Effector CD4-positive, alpha-beta T cell (primary cell): Measurements from ENCODE around the gene PTAFR.

Experiments
- DNase-seq: peaks from one replicate; pipeline ENCODE4 v3.0.0-alpha.2; 2020

The PTAFR gene

GRCh38 chr1:28114844-28115243 is 61.6 kb downstream of the PTAFR start:
- no peak for DNase-seq

DNA sequence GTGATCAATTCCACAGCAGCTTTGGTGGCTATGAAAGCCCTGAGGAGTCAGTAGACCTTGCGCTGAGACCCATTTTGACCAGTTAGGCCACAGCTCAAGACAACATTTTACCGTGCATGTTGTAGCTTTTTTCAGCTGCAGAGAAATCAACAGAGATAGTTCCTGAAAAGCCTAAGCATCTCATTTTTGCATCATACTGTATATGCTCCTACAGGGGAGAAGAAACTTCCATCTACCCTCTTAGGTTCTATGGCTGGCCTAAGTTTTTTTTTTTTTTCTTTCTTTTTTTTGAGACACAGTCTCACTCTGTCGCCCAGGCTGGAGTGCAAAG is 63.3 kb downstream of the PTAFR start:
- DNase-seq, result no peak

GRCh38 chr1:28112388-28113241 is 63.9 kb downstream of the PTAFR start:
- no peak for DNase-seq

- DNase-seq, result no peak
Observed at GRCh38 chr1:28111157-28111556, 65.3 kb downstream of the PTAFR start.

DNA sequence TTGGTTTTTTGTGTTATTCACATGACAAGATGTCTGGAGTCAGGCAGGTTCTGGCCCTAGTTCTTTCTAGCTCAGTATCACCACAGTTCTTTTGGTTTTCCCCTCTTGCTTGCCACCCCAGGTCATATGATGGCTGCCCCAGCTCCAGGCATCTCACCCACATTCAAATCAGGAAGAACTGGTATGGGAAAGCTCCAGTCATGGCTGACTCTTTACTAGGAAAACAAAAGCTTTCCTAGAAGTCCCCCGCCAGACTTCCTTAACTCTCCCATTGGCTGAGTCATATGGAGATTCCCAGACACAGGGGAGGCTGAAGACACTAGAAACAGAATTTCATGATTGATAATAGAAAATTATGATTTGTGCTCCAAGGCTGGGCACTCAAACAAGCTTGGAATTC is 65.9 kb downstream of the PTAFR start:
- DNase-seq, result no peak

- no peak for DNase-seq
Observed at GRCh38 chr1:28109639-28110038, 66.9 kb downstream of the PTAFR start.

DNA sequence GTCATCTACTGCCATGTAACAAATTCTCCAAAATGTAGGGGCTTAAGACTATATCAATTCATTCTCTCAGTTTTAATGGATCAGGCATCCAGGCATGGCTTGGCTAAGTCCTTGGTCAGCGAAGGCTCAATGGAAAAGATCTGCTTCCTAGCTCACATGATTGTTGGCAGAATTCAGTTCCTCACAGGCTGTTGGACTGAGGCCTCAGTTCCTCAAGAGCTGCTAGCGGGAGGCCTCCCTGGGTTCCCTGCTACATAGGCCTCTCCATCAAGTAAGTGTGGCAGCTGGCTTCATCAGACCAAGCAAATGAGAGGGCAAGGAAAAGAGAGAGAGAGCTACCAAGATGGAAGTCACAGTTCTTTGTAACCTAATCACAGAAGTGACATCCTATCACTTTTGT is 68.5 kb downstream of the PTAFR start:
- DNase-seq, result no peak

GRCh38 chr1:28104866-28105467 is 71.5 kb downstream of the PTAFR start:
- DNase-seq, result no peak

GRCh38 chr1:28102189-28102588 is 74.3 kb downstream of the PTAFR start:
- DNase-seq, result no peak

DNA sequence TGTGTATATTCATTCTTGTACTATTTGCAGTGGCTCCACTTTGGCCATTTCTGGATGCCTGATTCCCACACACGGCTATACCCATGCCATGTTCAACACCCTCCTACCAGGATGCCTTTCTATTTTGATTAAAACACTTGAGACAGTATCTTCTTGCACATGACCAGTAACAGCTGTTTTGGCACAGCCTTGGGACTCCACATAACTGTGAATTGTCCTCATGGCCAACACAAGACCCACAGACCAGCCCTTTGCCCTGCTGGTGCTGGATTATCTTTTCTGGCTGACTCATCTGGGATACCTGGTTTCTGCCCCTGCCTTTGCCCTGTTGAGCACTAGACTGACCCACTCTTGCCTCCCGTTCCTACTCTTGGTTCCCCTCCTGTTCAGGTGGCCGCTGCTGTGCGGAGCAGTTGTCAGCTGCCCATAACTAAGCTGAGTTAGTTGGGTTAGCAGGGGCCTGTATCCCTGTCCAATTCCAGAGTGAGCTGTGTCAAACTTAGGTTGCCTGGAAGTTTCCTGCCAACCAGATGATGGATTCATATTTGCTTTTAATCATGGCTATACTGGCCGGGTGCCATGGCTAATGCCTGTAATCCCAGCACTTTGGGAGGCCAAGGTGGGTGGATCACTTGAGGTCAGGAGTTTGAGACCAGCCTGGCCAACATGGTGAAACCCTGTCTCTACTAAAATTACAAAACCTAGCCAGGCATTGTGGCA is 77.3 kb downstream of the PTAFR start:
- no peak for DNase-seq
